Stomach (tissue), 9 donors: ENCODE results near the gene PIBF1. TPM values are rescaled to one million over a fixed set of nuclear protein-coding genes. Genes with fewer than 3 reads are reported as not detected.
"Not testable (repeated sequence)": the region's sequence is repeated elsewhere in the genome, so short reads cannot be mapped to it uniquely, and the experiment has no call there.

Experiments
- DNase-seq, 2 donors: peaks; one replicate each; pipeline versions ENCODE4 v3.0.0 to v3.0.0-alpha.2; 2013 to 2019
- H3K27ac ChIP-seq, 5 donors: fragments of 200-600 bp in 4 of 5; sonication (generic) in 4 of 5; one replicate each; pipeline ENCODE4 v1.5.1; 2013 to 2019; ENCODE audit warnings: mild to moderate bottlenecking in 1 of 5, moderate library complexity in 1 of 5
- H3K27me3 ChIP-seq, 3 donors: fragments of 200-600 bp; sonication (generic); one replicate each; pipeline ENCODE4 v1.5.1; 2017 to 2019; ENCODE audit warnings: mixed run types in 1 of 3
- H3K36me3 ChIP-seq, 4 donors: fragments of 200-600 bp; sonication (generic); 1 replicate in 3 of 4; 2 replicates in 1 of 4; pipeline ENCODE4 v1.5.1; 2016 to 2019
- H3K4me1 ChIP-seq, 4 donors: fragments of 200-600 bp; sonication (generic); one replicate each; pipeline ENCODE4 v1.5.1; 2016 to 2019
- H3K4me3 ChIP-seq, 4 donors: fragments of 200-600 bp; sonication (generic) in 3 of 4; one replicate each; pipeline ENCODE4 v1.5.1; 2016 to 2019; ENCODE audit warnings: mild to moderate bottlenecking in 1 of 4
- H3K9me3 ChIP-seq, 4 donors: fragments of 200-600 bp; sonication (generic); one replicate each; pipeline ENCODE4 v1.5.1; 2016 to 2019
- EP300 ChIP-seq: sonication (generic); formaldehyde crosslinking; IDR thresholded peaks from one replicate; pipeline ENCODE4 v1.6.1; 2017; ENCODE audit warnings: antibody characterized with exemption
- POLR2A ChIP-seq, 4 donors: fragments of 450-650 bp; IDR thresholded peaks; one replicate each; pipeline ENCODE4 v1.6.1; 2016; ENCODE audit warnings: antibody characterized with exemption in 4 of 4, control low read depth in 2 of 4, mild to moderate bottlenecking in 1 of 4, moderate library complexity in 1 of 4
- POLR2AphosphoS5 ChIP-seq, 3 donors: sonication (generic); formaldehyde crosslinking; IDR thresholded peaks; one replicate each; pipeline ENCODE4 v1.6.1; 2016; ENCODE audit warnings: antibody characterized with exemption in 3 of 3
- WGBS, 5 donors: extraction: QIAGEN DNeasy Blood & Tissue Kit in 3 of 5; methylation state at CpG; one replicate each; pipeline versions ENCODE4 v1.1.5 to v1.1.7; 2013 to 2018; 5-methylcytosine and 5-hydroxymethylcytosine counted together
- intact Hi-C: fragments of 100-400 bp; cut with DNase I; formaldehyde crosslinking; loops from one replicate; pipeline ENCODE4 v1.15.1; 2023; ENCODE audit warnings: low total_unique reads
- polyA plus RNA-seq, 3 donors: library from polyadenylated mRNA; stranded (reverse); fragments of 200-250 nt; gene quantifications; one replicate each; pipeline ENCODE4 v1.2.3, GENCODE V29; 2013
- total RNA-seq, 5 donors: library from RNA; depleted of rRNA; stranded (reverse); fragments of >200 nt; gene quantifications; one replicate each; pipeline versions ENCODE4 v1.1.0 to v1.2.3, GENCODE V29; 2014 to 2016
- TF ChIP-seq, protein P1 (sequence below), 7 experiments: fragments of 450-650 bp in 4 of 7; fragments of 200-600 bp in 3 of 7; sonication (generic) in 3 of 7; IDR thresholded peaks; one replicate each; pipeline ENCODE4 v1.5.1; 2016 to 2019; ENCODE audit warnings: antibody characterized with exemption in 7 of 7, control low read depth in 2 of 7, mild to moderate bottlenecking in 1 of 7
- donor health status: healthy with polysubstance abuse.
- donor health status: Bipolar disorder and iron deficiency.
- donor health status: healthy.

PIBF1 gene
- total and polyA plus RNA-seq, 8 donors = 6.1 to 67.6 (median 17.8) TPM

DNA sequence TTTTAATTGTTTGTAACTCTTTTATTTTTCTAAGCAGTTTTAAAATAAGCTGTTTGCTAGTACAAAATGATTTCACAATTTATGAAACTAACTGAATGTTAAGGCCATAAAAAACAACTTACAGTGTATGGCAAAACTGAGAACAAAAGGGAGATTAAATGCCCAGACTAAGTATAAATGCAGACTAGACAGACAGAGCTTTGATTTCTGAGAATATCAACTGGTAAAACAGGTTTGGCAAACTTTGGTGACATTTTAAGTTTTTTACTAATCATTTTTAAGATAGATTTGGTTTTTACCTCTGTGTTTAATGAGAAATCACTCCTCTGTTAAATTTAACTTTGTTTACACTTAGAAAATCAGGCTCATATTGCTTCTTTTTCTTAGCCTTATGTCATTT lies 149.4 kb downstream of the PIBF1 start:
- H3K4me3 ChIP-seq = no peak overlapping the region
- H3K27me3 ChIP-seq = no peaks in the 10 kb centered on the region
- intact Hi-C loops = no loop called here
- H3K27ac ChIP-seq = no peak overlapping the region
- peak in 1 of 2 donors; percentile 23 for DNase-seq
- no peaks in the 10 kb centered on the region for H3K9me3 ChIP-seq
- no peaks in the 10 kb centered on the region for H3K4me1 ChIP-seq
- TF ChIP-seq EP300 = no peak
- TF ChIP-seq, protein P1, sequence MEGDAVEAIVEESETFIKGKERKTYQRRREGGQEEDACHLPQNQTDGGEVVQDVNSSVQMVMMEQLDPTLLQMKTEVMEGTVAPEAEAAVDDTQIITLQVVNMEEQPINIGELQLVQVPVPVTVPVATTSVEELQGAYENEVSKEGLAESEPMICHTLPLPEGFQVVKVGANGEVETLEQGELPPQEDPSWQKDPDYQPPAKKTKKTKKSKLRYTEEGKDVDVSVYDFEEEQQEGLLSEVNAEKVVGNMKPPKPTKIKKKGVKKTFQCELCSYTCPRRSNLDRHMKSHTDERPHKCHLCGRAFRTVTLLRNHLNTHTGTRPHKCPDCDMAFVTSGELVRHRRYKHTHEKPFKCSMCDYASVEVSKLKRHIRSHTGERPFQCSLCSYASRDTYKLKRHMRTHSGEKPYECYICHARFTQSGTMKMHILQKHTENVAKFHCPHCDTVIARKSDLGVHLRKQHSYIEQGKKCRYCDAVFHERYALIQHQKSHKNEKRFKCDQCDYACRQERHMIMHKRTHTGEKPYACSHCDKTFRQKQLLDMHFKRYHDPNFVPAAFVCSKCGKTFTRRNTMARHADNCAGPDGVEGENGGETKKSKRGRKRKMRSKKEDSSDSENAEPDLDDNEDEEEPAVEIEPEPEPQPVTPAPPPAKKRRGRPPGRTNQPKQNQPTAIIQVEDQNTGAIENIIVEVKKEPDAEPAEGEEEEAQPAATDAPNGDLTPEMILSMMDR (IDR thresholded peaks at IDR 0.05) = no peak
- TF ChIP-seq POLR2A (IDR thresholded peaks at IDR 0.05) = no peak
- no peak for TF ChIP-seq POLR2AphosphoS5 (IDR thresholded peaks at IDR 0.05)
- H3K36me3 ChIP-seq = peaks cover 0 to 44% (median 36%) of the 10 kb centered on the region in 4 donors

DNA sequence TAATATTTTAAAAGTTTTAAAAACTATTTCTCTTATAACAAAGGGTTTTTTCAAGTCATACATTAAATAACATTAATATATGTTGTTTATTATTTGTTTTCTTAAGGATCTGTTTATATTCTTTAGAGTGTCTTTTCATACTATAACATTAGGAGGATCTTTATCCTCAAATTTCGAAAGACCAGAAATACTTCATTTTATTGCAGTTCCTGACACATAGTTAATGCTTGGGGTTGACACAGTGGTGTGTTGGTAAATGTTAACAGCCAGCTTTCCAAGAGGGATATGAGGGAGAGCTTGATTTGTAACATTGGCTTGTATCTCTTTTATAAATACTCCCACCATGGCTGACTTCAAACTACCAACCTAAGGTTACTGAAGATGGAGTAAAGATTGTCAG lies 150.3 kb downstream of the PIBF1 start:
- no peak for DNase-seq
- TF ChIP-seq, protein P1 (IDR thresholded peaks at IDR 0.05) = no peak
- TF ChIP-seq POLR2AphosphoS5 (IDR thresholded peaks at IDR 0.05) (no peak), EP300 (no peak), POLR2A (IDR thresholded peaks at IDR 0.05) (no peak)
- Histone ChIP-seq H3K27ac (no peak overlapping the region), H3K27me3 (no peaks in the 10 kb centered on the region), H3K4me1 (no peaks in the 10 kb centered on the region), H3K4me3 (no peak overlapping the region), H3K36me3 (peaks cover 0 to 41% (median 34%) of the 10 kb centered on the region in 4 donors), H3K9me3 (no peaks in the 10 kb centered on the region)
- WGBS, 5 donors = 85 to 98% (median 96%) methylated on average over 1 of the region's 1 CpG
- intact Hi-C loops = no loop called here

DNA sequence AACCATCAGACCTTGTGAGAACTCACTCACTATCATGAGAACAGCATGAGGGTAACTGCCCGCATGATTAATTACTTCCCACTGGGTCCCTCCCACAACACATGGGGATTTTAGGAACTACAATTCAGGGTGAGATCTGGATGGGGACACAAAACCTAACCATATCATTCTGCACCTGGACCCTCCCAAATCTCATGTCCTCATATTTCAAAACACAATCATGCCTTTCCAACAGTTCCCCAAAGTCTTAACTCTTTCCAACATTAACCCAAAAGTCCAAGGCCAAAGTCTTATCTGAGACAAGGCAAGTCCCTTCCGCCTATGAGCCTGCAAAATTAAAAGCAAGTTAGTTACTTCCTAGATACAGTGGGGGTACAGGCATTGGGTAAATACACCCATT lies 164.3 kb downstream of the PIBF1 start:
- H3K4me3 ChIP-seq, H3K9me3 ChIP-seq, H3K27ac ChIP-seq, DNase-seq, intact Hi-C loops, H3K4me1 ChIP-seq, H3K27me3 ChIP-seq: not testable (repeated sequence)
- 91 to 99% (median 98%) methylated on average over 2 of the region's 2 CpGs for WGBS, 5 donors
- H3K36me3 ChIP-seq = peaks cover 0 to 19% (median 9%) of the 10 kb centered on the region in 4 donors

DNA sequence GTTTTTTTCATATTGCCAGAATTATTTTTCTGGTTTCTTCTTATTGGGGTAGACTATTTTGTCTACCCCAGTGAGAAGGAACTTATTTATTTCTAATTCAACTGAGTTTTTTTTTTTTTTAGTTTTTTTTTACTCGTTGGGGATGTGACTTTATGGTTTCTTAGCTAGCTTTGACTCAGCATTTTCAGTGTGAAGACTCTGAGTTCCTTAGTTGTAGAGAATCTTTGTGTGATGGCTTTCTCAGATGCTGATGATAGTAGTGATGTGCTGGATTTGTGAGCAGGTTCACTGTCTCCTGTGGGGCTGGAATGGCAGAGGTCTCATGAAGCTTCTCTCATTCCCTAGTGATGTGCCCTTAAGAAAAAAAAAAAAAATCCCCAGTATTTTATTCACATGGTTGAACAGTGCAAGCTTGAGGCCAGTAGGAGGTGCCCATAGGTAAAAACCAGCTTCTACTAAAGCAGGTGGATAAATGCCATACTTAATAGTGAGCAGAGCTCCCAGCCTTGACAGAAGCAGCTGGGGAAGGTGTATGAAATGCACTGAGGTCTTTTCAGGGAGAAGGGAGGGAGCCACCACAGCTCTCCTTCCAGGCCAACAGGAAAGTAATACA lies 170.7 kb downstream of the PIBF1 start:
- Histone ChIP-seq H3K4me3 (no peak overlapping the region), H3K4me1 (peaks cover 0 to 16% (median 14%) of the 10 kb centered on the region in 4 donors), H3K9me3 (no peaks in the 10 kb centered on the region), H3K27ac (no peak overlapping the region), H3K36me3 (peaks cover 0 to 24% (median 11%) of the 10 kb centered on the region in 4 donors), H3K27me3 (no peaks in the 10 kb centered on the region)
- WGBS, 5 donors = 67 to 83% (median 71%) methylated on average over 1 of the region's 1 CpG
- DNase-seq = peak in 1 of 2 donors; percentile 53
- intact Hi-C loops = no loop called here
- TF ChIP-seq, protein P1 (IDR thresholded peaks at IDR 0.05) = no peak
- TF ChIP-seq POLR2A (IDR thresholded peaks at IDR 0.05) = no peak
- no peak for TF ChIP-seq POLR2AphosphoS5 (IDR thresholded peaks at IDR 0.05)
- TF ChIP-seq EP300 = no peak

DNA sequence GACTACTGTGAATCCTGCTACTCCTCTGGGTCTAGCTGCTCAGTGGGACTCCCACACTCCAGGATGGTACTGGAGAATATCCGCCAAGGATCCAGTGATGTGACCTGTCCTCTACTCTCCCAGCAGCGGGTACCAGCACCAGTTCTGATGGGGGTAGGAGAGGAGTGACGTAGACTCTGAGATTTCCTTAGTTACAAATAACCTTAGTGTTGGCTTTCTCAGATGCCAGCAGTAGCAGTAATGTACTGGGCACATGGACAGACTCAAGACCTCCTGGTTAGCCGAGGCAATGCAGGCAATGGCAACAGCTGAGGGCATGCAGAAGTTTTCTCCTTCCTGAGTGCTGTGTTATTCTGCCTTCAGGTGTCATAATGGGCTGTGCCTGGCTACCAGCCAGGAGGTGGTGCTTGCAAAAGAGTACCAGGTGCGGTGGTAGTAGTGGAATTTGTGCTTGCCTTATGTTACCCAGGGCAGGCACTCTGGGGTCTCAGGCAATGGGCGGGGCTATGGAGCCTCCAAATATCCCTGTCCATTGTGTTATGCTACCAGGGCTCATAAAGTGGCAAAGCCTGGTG lies 171.5 kb downstream of the PIBF1 start:
- peak; percentile 79 to 81 for DNase-seq
- H3K36me3 ChIP-seq = peaks cover 0 to 20% (median 7%) of the 10 kb centered on the region in 4 donors
- H3K4me1 ChIP-seq = peaks cover 0 to 16% (median 14%) of the 10 kb centered on the region in 4 donors
- no peak overlapping the region for H3K4me3 ChIP-seq
- H3K9me3 ChIP-seq = no peaks in the 10 kb centered on the region
- intact Hi-C loops = no loop called here
- TF ChIP-seq, protein P1 (IDR thresholded peaks at IDR 0.05) = no peak
- no peak for TF ChIP-seq EP300
- 61 to 86% (median 70%) methylated on average over 6 of the region's 6 CpGs for WGBS, 5 donors
- H3K27me3 ChIP-seq = no peaks in the 10 kb centered on the region
- peak overlapping the region in 1 of 5 donors; percentile 20 for H3K27ac ChIP-seq
